Gastrocnemius medialis (tissue), 4 donors: Measurements from ENCODE around the gene C2orf80. TPM values are rescaled to one million over a fixed set of nuclear protein-coding genes. Genes with fewer than 3 reads are reported as not detected.
"Not testable (repeated sequence)": the region's sequence is repeated elsewhere in the genome, so short reads cannot be mapped to it uniquely, and the experiment has no call there.

Experiments used
- ATAC-seq, 2 donors: fragments of 150-250 bp; one replicate each; pipeline ENCODE4 v1.9.1; 2016
- DNase-seq, 2 donors: peaks; one replicate each; pipeline ENCODE4 v3.0.0-alpha.2; 2019
- H3K27ac ChIP-seq, 4 donors: fragments of 200-600 bp; sonication (generic); 1 replicate in 1 of 4; 2 replicates in 3 of 4; pipeline ENCODE4 v1.5.1; 2016 to 2018; ENCODE audit warnings: mild to moderate bottlenecking in 2 of 4, moderate library complexity in 1 of 4
- H3K27me3 ChIP-seq, 3 donors: fragments of 200-600 bp; sonication (generic) in 2 of 3; 1 replicate in 1 of 3; 2 replicates in 2 of 3; pipeline versions ENCODE4 v1.5.1 to v1.6.0; 2016 to 2019; ENCODE audit warnings: mild to moderate bottlenecking in 1 of 3, moderate library complexity in 1 of 3
- H3K36me3 ChIP-seq, 2 donors: fragments of 200-600 bp; sonication (generic) in 1 of 2; one replicate each; pipeline ENCODE4 v1.5.1; 2017 to 2018
- H3K4me1 ChIP-seq, 2 donors: fragments of 200-600 bp; sonication (generic) in 1 of 2; one replicate each; pipeline ENCODE4 v1.5.1; 2016 to 2017; ENCODE audit warnings: mild to moderate bottlenecking in 2 of 2
- H3K4me3 ChIP-seq, 4 donors: fragments of 200-600 bp; sonication (generic) in 3 of 4; 1 replicate in 1 of 4; 2 replicates in 3 of 4; pipeline ENCODE4 v1.5.1; 2016 to 2019; ENCODE audit warnings: mild to moderate bottlenecking in 2 of 4
- H3K9me3 ChIP-seq, 3 donors: fragments of 200-600 bp; sonication (generic) in 2 of 3; 1 replicate in 1 of 3; 2 replicates in 2 of 3; pipeline ENCODE4 v1.5.1; 2016 to 2019
- CTCF ChIP-seq, 5 experiments: fragments of 450-650 bp in 3 of 5; fragments of 200-600 bp in 2 of 5; sonication (generic) in 2 of 5; IDR thresholded peaks in 4 of 5; conservative IDR thresholded peaks in 1 of 5; 1 replicate in 4 of 5; 2 replicates in 1 of 5; pipeline ENCODE4 v1.5.1; 2016 to 2019; ENCODE audit warnings: antibody characterized with exemption in 5 of 5, mild to moderate bottlenecking in 3 of 5, moderate library complexity in 3 of 5
- POLR2A ChIP-seq, 2 donors: fragments of 450-650 bp; IDR thresholded peaks; one replicate each; pipeline ENCODE4 v1.6.1; 2017; ENCODE audit warnings: antibody characterized with exemption in 2 of 2, mild to moderate bottlenecking in 2 of 2, moderate library complexity in 2 of 2
- in situ Hi-C, 4 donors: fragments of 200-750 bp; cut with MboI; loops; one replicate each; pipeline versions ENCODE4 v1.15.0 to v1.8.0; 2017; ENCODE audit warnings: low sequenced_read_pairs in 4 of 4
- intact Hi-C: fragments of 100-400 bp; cut with DNase I; formaldehyde crosslinking; loops from one replicate; pipeline ENCODE4 v1.15.1; 2023; ENCODE audit warnings: low total_unique reads
- total RNA-seq, 4 donors: library from RNA; depleted of rRNA; stranded (reverse); fragments of >200 nt; gene quantifications; one replicate each; pipeline versions ENCODE4 v1.1.0 to v1.2.3, GENCODE V29; 2016

C2orf80 gene
- total RNA-seq, 4 donors from 2014 or later, result not detected

DNA sequence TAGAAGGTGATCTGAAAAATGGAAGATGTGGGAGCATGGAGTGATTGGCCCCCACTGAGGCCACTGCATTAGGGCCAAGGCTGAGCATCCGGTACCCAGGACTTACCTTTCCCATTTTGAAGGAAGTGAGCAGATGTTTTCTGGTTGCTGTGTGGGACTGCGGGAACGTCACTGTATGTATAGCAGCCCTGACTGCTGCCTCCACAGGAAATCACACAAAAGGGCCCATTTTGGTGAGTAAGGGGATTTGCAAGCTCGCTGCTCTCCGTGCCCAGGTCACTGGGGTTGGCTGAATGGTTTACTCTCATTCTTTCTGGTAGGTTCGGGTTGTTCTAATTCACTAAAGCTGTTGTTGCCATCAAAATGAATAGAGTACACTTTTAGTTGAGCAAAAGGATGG is 43.8 kb downstream of the C2orf80 start, which contains the start of gene CRYGB:
Gene CRYGB (minus strand): TSS at position 153 of the 400 bp plus-strand sequence. CDS start 38 bp downstream, at position 115.
- no peaks in the 10 kb centered on the region for H3K36me3 ChIP-seq
- intact Hi-C loops (no loop called here), in situ Hi-C loops (no loop called here)
- H3K27ac ChIP-seq, result no peak within 1 kb of the TSS
- no peaks in the 10 kb centered on the region for H3K9me3 ChIP-seq
- no peak for TF ChIP-seq CTCF (IDR thresholded peaks at IDR 0.05 in 4 of 5, conservative IDR thresholded peaks at IDR 0.05 in 1 of 5)
- no peaks in the 10 kb centered on the region for H3K27me3 ChIP-seq
- DNase-seq (no peak), ATAC-seq (no peak)
- H3K4me3 ChIP-seq, result no peak within 1 kb of the TSS
- no peaks in the 10 kb centered on the region for H3K4me1 ChIP-seq

DNA sequence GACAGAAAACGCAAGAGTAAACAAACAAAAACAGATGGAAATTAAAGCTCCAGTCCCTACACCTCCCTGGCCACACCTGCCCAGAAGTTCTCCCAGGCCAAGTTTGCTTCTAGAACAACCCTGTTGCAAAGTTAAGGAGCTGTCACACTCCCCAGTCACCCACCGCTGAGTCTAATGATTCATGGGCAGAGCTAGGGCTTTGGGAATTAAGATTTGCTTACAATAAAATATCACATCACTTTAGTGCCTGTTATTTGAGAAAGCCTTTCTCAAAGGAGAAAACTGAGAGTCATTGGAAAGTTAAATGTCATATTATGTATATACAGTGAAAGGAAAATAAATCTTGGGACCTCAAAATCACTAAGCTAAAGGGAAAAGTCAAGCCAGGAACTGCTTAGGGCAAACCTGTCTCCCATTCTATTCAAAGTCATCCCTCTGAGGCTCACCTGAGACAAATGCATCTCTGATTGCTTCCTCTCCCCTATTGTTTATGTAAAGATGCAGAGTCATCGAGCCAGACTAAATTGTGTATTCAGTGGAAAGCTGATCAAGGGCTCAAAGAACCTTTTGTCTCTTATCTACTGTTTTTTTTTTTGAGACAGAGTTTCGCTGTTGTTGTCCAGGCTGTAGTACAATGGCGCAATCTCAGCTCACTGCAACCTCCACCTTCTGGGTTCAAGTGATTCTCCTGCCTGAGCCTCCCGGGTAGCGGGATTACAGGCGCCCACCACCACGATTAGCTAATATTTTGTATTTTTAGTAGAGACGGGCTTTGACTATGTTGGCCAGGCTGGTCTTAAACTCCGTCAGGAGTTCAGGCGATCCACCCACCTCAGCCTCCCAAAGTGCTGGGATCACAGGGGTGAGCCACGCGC is 46.7 kb downstream of the C2orf80 start:
- in situ Hi-C loops, result no loop called here
- no peaks in the 10 kb centered on the region for H3K27me3 ChIP-seq
- ATAC-seq, result no peak

GRCh38 chr2:208142240-208142924 is 47.4 kb downstream of the C2orf80 start:
- H3K9me3 ChIP-seq, result no peaks in the 10 kb centered on the region
- no peak overlapping the region for H3K27ac ChIP-seq
- intact Hi-C loops (no loop called here), in situ Hi-C loops (no loop called here)
- no peak for DNase-seq
- H3K36me3 ChIP-seq, result no peaks in the 10 kb centered on the region
- H3K4me3 ChIP-seq, result no peak overlapping the region
- ATAC-seq, result no peak
- H3K27me3 ChIP-seq, result no peaks in the 10 kb centered on the region
- no peaks in the 10 kb centered on the region for H3K4me1 ChIP-seq
- TF ChIP-seq CTCF (IDR thresholded peaks at IDR 0.05 in 4 of 5, conservative IDR thresholded peaks at IDR 0.05 in 1 of 5) (no peak), POLR2A (IDR thresholded peaks at IDR 0.05) (no peak)

More for the DNA sequence above, 46.7 kb downstream of the C2orf80 start:
- TF ChIP-seq CTCF (IDR thresholded peaks at IDR 0.05 in 4 of 5, conservative IDR thresholded peaks at IDR 0.05 in 1 of 5) (no peak), POLR2A (IDR thresholded peaks at IDR 0.05) (no peak)
- Histone ChIP-seq H3K9me3 (no peaks in the 10 kb centered on the region), H3K4me1 (no peaks in the 10 kb centered on the region), H3K4me3 (no peak overlapping the region), H3K36me3 (no peaks in the 10 kb centered on the region), H3K27ac (no peak overlapping the region)
- intact Hi-C loops, result no loop called here
- DNase-seq, result no peak

DNA sequence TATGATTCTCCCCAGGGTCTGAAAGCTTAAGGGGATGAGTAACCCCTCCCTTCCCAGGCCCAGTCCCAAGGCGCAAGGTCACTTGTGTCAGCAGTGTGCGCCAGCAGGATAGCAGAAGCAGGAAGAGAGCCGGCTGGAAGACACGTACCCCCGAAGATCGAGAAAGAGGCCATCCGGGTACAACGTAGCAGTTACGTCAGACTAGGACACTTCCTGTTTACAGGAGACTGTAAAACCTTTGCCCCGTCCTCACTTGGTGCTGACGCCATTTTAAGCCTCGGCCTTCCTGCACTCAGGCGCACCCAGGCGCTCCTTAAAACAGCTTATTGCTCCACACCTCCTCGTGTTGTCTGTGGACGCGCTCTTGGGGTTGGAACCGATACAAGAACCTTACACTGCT is 50.4 kb downstream of the C2orf80 start:
- intact Hi-C loops, result no loop called here
- H3K4me3 ChIP-seq, result no peak overlapping the region

DNA sequence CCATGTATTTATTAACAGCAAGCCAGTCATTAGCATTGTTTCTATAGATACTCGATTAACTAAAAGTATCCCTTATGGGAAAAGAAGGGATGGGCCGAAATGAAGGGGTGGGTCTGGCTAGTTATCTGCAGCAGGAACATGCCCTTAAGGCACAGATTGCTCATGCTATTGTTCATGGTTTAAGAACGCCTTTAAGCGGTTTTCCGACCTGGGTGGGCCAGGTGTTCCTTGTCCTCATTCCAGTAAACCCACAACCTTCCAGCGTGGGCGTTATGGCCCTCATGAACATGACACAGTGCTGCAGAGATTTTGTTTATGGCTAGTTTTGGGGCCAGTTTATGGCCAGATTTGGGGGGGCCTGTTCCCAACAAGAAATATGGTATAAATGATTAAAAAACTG is 51.5 kb downstream of the C2orf80 start:
- H3K27ac ChIP-seq, H3K36me3 ChIP-seq, in situ Hi-C loops, H3K27me3 ChIP-seq, ATAC-seq, H3K9me3 ChIP-seq, DNase-seq, H3K4me3 ChIP-seq, intact Hi-C loops, H3K4me1 ChIP-seq: not testable (repeated sequence)

More for the DNA sequence above, 50.4 kb downstream of the C2orf80 start:
- TF ChIP-seq CTCF (IDR thresholded peaks at IDR 0.05 in 4 of 5, conservative IDR thresholded peaks at IDR 0.05 in 1 of 5) (no peak), POLR2A (IDR thresholded peaks at IDR 0.05) (no peak)
- Histone ChIP-seq H3K4me1 (no peaks in the 10 kb centered on the region), H3K27ac (no peak overlapping the region), H3K9me3 (no peaks in the 10 kb centered on the region), H3K27me3 (no peaks in the 10 kb centered on the region), H3K36me3 (no peaks in the 10 kb centered on the region)
- ATAC-seq, result no peak
- in situ Hi-C loops, result no loop called here
- DNase-seq, result no peak
